ENCODE results near the gene AGPAT2. TPM values are rescaled to one million over a fixed set of nuclear protein-coding genes. Genes with fewer than 3 reads are reported as not detected.

AGPAT2 gene
- polyA plus RNA-seq, 10 donors: 7.2 to 15.7 (median 11.3) TPM

- no peak for DNase-seq
Measured at GRCh38 chr9:136721339-136722092, 34.3 kb upstream of the AGPAT2 start.

- peak in 1 of 3 donors; percentile 48 for DNase-seq
Measured at GRCh38 chr9:136720898-136721338, 33.7 kb upstream of the AGPAT2 start.

GRCh38 chr9:136720251-136720897 is 33.1 kb upstream of the AGPAT2 start:
- peak in 2 of 3 donors; percentile 87 to 93 for DNase-seq

- DNase-seq: no peak
Measured at GRCh38 chr9:136719195-136719880, 32.1 kb upstream of the AGPAT2 start.

- DNase-seq: no peak
Measured at GRCh38 chr9:136718345-136719194, 31.3 kb upstream of the AGPAT2 start.

- no peak for DNase-seq
Measured at GRCh38 chr9:136717399-136717798, 30.1 kb upstream of the AGPAT2 start.

GRCh38 chr9:136714893-136715274 is 27.6 kb upstream of the AGPAT2 start:
- DNase-seq: no peak

- no peak for DNase-seq
Measured at GRCh38 chr9:136714096-136714892, 27.0 kb upstream of the AGPAT2 start.

- DNase-seq: peak in 1 of 3 donors; percentile 57
Measured at GRCh38 chr9:136713550-136713949, 26.3 kb upstream of the AGPAT2 start.

GRCh38 chr9:136712690-136713544 is 25.7 kb upstream of the AGPAT2 start:
- DNase-seq: no peak

- DNase-seq: peak in 1 of 3 donors; percentile 80
Measured at GRCh38 chr9:136711751-136712689, 24.8 kb upstream of the AGPAT2 start, which contains the start of gene DIPK1B. TSS of gene DIPK1B (plus strand) at chr9:136712572. CDS start at chr9:136712666, 94 bp downstream.

GRCh38 chr9:136711219-136711648 is 24.0 kb upstream of the AGPAT2 start:
- DNase-seq: peak in 1 of 3 donors; percentile 45

GRCh38 chr9:136710543-136710942 is 23.3 kb upstream of the AGPAT2 start:
- DNase-seq: no peak

GRCh38 chr9:136709454-136710109 is 22.3 kb upstream of the AGPAT2 start:
- no peak for DNase-seq

GRCh38 chr9:136707849-136708517 is 20.7 kb upstream of the AGPAT2 start:
- no peak for DNase-seq

GRCh38 chr9:136707011-136707410 is 19.8 kb upstream of the AGPAT2 start:
- DNase-seq: no peak

GRCh38 chr9:136705564-136705963 is 18.3 kb upstream of the AGPAT2 start:
- DNase-seq: no peak

All from muscle of back (tissue), 11 donors.